Dendritic cell treated with granulocyte-macrophage colony-stimulating factor and Interleukin-4, amounts not matched to agents 40 ng/mL and 50 ng/mL, for 4 days (primary cell): ENCODE data around the gene MGMT.

Experiments used
- H3K27ac Mint-ChIP-seq: one replicate; pipeline ENCODE4 v1.8.0; 2022; ENCODE audit warnings: mild to moderate bottlenecking, mixed read lengths
- H3K27me3 Mint-ChIP-seq: one replicate; pipeline ENCODE4 v1.8.0; 2022; ENCODE audit warnings: mild to moderate bottlenecking, mixed read lengths
- H3K36me3 Mint-ChIP-seq: one replicate; pipeline ENCODE4 v1.8.0; 2022; ENCODE audit warnings: low read depth, mixed read lengths
- H3K4me1 Mint-ChIP-seq: one replicate; pipeline ENCODE4 v1.8.0; 2022; ENCODE audit warnings: low read depth, mixed read lengths
- H3K4me3 Mint-ChIP-seq: one replicate; pipeline ENCODE4 v1.8.0; 2022; ENCODE audit warnings: mild to moderate bottlenecking, moderate library complexity, mixed read lengths
- H3K9me3 Mint-ChIP-seq: one replicate; pipeline ENCODE4 v1.8.0; 2022; ENCODE audit warnings: mixed read lengths
- intact Hi-C: fragments of 100-400 bp; cut with micrococcal nuclease; formaldehyde crosslinking; loops from one replicate; pipeline ENCODE4 v1.15.0; 2022

The MGMT gene

GRCh38 chr10:129524936-129525335, 57.9 kb downstream of the MGMT start:
- intact Hi-C loops = no loop called here
- no peak overlapping the region for H3K4me3 Mint-ChIP-seq

DNA sequence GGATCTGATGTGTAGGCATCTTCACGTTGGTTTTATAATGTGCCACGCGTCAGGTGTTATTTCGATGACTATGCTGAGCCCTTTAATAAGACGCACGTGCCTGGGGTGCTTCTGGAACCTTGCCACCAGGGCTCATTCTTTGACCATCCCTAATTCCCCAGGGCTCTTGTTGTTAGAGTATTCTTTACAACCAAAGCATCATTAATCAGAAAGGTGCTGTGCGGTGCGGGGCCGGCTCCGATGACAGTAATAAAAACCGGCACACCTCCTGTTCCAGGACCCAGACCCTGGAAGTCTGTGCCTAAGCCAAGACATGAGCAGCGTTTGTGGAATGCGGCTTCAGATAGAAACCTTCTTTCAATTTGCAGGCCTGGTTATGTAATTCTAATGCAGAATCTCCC, 58.4 kb downstream of the MGMT start:
- Mint-ChIP-seq H3K4me3 (no peak overlapping the region), H3K27ac (no peak overlapping the region), H3K27me3 (no peaks in the 10 kb centered on the region), H3K9me3 (no peaks in the 10 kb centered on the region), H3K4me1 (no peaks in the 10 kb centered on the region), H3K36me3 (peaks cover 17% of the 10 kb centered on the region)
- intact Hi-C loops = no loop called here

More at GRCh38 chr10:129524936-129525335, 57.9 kb downstream of the MGMT start:
- Mint-ChIP-seq H3K36me3 (peaks cover 17% of the 10 kb centered on the region), H3K9me3 (no peaks in the 10 kb centered on the region), H3K27me3 (no peaks in the 10 kb centered on the region), H3K27ac (no peak overlapping the region), H3K4me1 (no peaks in the 10 kb centered on the region)

GRCh38 chr10:129526943-129527342, 59.9 kb downstream of the MGMT start:
- no peaks in the 10 kb centered on the region for H3K9me3 Mint-ChIP-seq
- H3K4me3 Mint-ChIP-seq = no peak overlapping the region
- H3K4me1 Mint-ChIP-seq = no peaks in the 10 kb centered on the region
- intact Hi-C loops = no loop called here
- H3K27ac Mint-ChIP-seq = no peak overlapping the region
- H3K36me3 Mint-ChIP-seq = peaks cover 17% of the 10 kb centered on the region
- H3K27me3 Mint-ChIP-seq = no peaks in the 10 kb centered on the region

DNA sequence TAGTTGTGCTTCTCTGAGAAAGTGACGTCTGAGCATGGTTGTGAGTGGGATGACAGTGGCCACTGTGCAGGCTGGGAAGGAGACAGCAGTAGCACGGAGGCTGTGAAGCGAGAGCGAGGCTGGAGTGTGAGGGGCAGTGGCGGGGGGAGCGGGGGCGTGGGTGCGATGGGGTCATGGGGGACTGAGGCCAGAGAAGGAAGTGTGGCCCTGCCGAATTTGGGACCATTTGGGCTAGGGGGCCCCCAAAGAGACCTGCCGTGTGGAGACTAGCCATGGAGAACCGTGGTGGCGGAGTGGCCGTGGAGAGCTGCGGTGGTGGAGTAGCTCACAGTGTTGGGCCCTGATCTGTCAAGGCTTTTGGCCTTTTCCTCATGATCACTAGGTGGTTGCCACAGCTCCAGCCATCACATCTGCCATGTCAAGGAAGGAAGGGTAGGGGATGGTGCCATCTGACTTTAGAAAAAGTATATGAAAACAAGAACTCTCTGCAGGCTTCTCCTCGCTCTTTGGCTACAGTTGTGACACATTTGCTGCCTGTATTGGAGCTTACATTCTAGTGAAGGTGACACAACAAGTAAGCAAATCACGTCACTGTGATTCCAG, 61.4 kb downstream of the MGMT start:
- no peaks in the 10 kb centered on the region for H3K9me3 Mint-ChIP-seq
- no peaks in the 10 kb centered on the region for H3K27me3 Mint-ChIP-seq
- H3K4me3 Mint-ChIP-seq = no peak overlapping the region
- H3K27ac Mint-ChIP-seq = no peak overlapping the region
- intact Hi-C loops = no loop called here
- peaks cover 8% of the 10 kb centered on the region for H3K4me1 Mint-ChIP-seq
- H3K36me3 Mint-ChIP-seq = peaks cover 17% of the 10 kb centered on the region

GRCh38 chr10:129530581-129530980, 63.5 kb downstream of the MGMT start:
- H3K27me3 Mint-ChIP-seq = no peaks in the 10 kb centered on the region
- intact Hi-C loops = no loop called here
- H3K36me3 Mint-ChIP-seq = peaks cover 17% of the 10 kb centered on the region
- H3K27ac Mint-ChIP-seq = no peak overlapping the region
- no peaks in the 10 kb centered on the region for H3K9me3 Mint-ChIP-seq
- H3K4me1 Mint-ChIP-seq = peaks cover 8% of the 10 kb centered on the region
- H3K4me3 Mint-ChIP-seq = no peak overlapping the region

DNA sequence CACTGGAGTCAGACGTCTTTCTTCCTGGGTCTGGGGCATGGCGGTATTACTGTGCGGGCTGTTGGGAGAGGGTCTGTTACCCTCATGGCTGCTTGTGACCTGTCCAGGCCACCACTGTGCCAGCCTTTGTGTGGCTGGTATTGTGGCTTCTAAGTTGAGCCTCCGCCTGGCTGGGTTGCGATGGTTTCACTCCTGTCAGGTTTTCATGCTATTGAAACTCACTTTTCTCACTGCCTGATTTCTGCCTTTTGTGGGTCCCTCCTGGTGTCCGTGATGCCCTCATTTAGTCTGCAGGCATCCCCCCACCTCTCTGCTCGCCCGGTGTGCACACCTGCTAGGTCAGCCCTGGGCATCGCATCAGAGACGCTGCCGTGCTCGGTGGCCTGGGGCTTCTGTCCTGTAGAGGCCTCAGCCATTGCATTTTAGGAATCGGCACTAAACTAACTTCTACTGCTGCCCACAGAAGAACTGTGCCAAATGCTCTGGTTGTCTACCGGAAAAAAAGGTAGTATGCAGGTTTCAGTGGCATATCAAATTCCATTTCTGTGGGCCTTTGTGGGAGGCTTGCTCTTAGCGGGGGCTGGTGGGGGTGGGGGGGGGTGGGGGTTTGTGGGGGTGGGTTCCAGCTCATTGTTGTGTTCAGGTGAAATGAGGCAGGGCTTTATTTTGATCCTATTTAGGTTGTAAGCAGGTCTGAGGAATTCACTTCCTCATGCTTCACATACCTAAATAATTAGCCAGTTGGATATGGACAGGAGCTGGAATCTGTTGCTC, 64.3 kb downstream of the MGMT start:
- Mint-ChIP-seq H3K4me1 (peaks cover 8% of the 10 kb centered on the region), H3K27me3 (no peaks in the 10 kb centered on the region), H3K27ac (no peak overlapping the region), H3K36me3 (peaks cover 19% of the 10 kb centered on the region), H3K4me3 (no peak overlapping the region), H3K9me3 (no peaks in the 10 kb centered on the region)
- intact Hi-C loops = no loop called here

DNA sequence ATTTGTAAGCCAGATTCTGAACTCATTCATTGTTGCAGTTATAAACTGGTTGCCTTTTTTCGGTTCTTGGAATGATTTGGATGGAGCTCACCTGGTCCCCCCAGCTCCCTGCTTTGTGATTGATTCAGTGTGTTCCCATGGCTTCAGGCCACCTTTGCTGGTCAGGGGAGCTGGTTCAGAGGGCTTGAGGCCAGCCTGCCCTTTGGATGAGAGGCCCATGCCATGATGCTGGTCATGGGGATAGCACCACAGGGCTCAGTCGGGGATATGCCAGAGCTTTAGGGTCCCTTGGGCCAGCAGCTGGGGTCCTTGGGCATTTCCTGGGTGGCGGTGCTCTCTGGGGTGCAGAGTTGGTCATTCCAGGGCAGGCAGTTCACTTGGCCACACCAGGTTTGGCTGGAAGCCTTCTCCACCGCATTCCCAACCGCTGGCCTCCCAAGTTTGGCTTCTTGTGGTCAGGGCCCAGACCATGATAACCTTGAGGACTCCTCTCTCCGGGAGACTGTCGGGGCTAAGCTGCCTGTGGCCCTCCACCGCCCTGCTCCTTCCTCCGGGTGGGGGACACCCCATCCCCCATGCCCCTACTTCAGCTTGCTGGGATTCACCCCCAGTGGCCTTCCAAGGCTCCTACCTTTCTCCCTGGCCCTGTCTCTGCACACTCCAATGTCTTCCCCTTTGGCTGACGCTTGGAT, 65.1 kb downstream of the MGMT start:
- Mint-ChIP-seq H3K36me3 (peaks cover 23% of the 10 kb centered on the region), H3K4me1 (peaks cover 8% of the 10 kb centered on the region), H3K27ac (no peak overlapping the region), H3K9me3 (no peaks in the 10 kb centered on the region), H3K4me3 (no peak overlapping the region), H3K27me3 (no peaks in the 10 kb centered on the region)
- intact Hi-C loops = no loop called here

- intact Hi-C loops = no loop called here
- H3K27ac Mint-ChIP-seq = no peak overlapping the region
- H3K9me3 Mint-ChIP-seq = no peaks in the 10 kb centered on the region
- H3K4me1 Mint-ChIP-seq = peaks cover 8% of the 10 kb centered on the region
- H3K36me3 Mint-ChIP-seq = peaks cover 25% of the 10 kb centered on the region
- H3K4me3 Mint-ChIP-seq = no peak overlapping the region
- no peaks in the 10 kb centered on the region for H3K27me3 Mint-ChIP-seq
These were observed 65.8 kb downstream of the MGMT start for GRCh38 chr10:129532838-129533237.

- peaks cover 8% of the 10 kb centered on the region for H3K4me1 Mint-ChIP-seq
- H3K27me3 Mint-ChIP-seq = no peaks in the 10 kb centered on the region
- H3K4me3 Mint-ChIP-seq = no peak overlapping the region
- peaks cover 25% of the 10 kb centered on the region for H3K36me3 Mint-ChIP-seq
- H3K27ac Mint-ChIP-seq = no peak overlapping the region
- intact Hi-C loops = no loop called here
- no peaks in the 10 kb centered on the region for H3K9me3 Mint-ChIP-seq
These were observed 66.2 kb downstream of the MGMT start for GRCh38 chr10:129533281-129533680.

DNA sequence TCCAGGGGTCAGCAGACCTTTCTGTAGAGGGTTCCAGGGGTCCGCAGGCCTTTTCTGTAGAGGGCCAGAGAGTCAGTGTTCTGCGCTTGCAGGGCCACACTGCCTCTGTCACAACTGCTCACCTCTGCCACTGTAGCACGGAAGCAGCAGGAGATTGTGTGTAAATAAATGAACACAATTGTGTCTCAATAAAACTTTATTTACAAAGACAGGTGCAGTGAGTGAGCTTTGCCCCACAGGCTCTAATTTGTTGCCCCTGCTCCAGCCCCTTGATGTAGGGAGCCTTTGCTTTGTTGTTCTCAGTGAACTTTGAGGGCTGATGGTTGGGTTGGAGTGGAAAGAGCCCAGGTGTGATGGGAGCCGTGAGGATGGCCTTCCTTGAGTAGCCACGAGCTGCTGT, 67.8 kb downstream of the MGMT start:
- no peaks in the 10 kb centered on the region for H3K27me3 Mint-ChIP-seq
- peaks cover 8% of the 10 kb centered on the region for H3K4me1 Mint-ChIP-seq
- no peak overlapping the region for H3K4me3 Mint-ChIP-seq
- H3K27ac Mint-ChIP-seq = no peak overlapping the region
- intact Hi-C loops = no loop called here
- peaks cover 29% of the 10 kb centered on the region for H3K36me3 Mint-ChIP-seq
- no peaks in the 10 kb centered on the region for H3K9me3 Mint-ChIP-seq

GRCh38 chr10:129536336-129536735, 69.3 kb downstream of the MGMT start:
- intact Hi-C loops = no loop called here
- Mint-ChIP-seq H3K4me1 (peaks cover 8% of the 10 kb centered on the region), H3K27me3 (no peaks in the 10 kb centered on the region), H3K27ac (no peak overlapping the region), H3K4me3 (no peak overlapping the region), H3K36me3 (peaks cover 29% of the 10 kb centered on the region), H3K9me3 (no peaks in the 10 kb centered on the region)

GRCh38 chr10:129537151-129537550, 70.1 kb downstream of the MGMT start:
- H3K9me3 Mint-ChIP-seq = no peaks in the 10 kb centered on the region
- H3K4me1 Mint-ChIP-seq = peaks cover 8% of the 10 kb centered on the region
- peaks cover 32% of the 10 kb centered on the region for H3K36me3 Mint-ChIP-seq
- no peaks in the 10 kb centered on the region for H3K27me3 Mint-ChIP-seq
- H3K4me3 Mint-ChIP-seq = no peak overlapping the region
- no peak overlapping the region for H3K27ac Mint-ChIP-seq
- intact Hi-C loops = no loop called here

DNA sequence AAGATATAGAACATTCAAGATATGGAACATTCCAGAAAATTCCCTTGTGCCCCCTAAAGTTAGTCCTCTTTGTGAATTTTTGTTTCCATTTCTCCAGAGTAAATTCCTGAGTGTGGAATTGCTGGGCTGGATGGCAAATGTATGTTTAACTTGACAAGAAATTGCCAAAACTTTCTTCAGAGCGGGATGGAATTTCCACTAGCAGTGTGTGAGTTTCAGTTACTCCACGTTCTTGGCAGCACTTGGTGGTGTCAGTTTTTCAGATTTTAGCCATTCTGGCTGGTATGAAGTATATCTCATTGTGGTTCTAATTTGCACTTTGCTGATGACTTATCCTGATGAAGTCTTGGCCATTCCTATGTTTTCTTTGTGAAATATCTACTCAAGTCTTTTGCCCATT, 71.2 kb downstream of the MGMT start:
- Mint-ChIP-seq H3K4me3 (no peak overlapping the region), H3K36me3 (peaks cover 35% of the 10 kb centered on the region), H3K4me1 (no peaks in the 10 kb centered on the region), H3K27me3 (no peaks in the 10 kb centered on the region), H3K9me3 (no peaks in the 10 kb centered on the region), H3K27ac (no peak overlapping the region)
- intact Hi-C loops = no loop called here

GRCh38 chr10:129541200-129541599, 74.2 kb downstream of the MGMT start:
- H3K4me3 Mint-ChIP-seq = no peak overlapping the region
- intact Hi-C loops = no loop called here
- H3K27me3 Mint-ChIP-seq = no peaks in the 10 kb centered on the region
- no peaks in the 10 kb centered on the region for H3K9me3 Mint-ChIP-seq
- H3K27ac Mint-ChIP-seq = no peak overlapping the region
- H3K36me3 Mint-ChIP-seq = peaks cover 33% of the 10 kb centered on the region
- no peaks in the 10 kb centered on the region for H3K4me1 Mint-ChIP-seq
